ENCODE results near the gene TAF4B. TPM values are rescaled to one million over a fixed set of nuclear protein-coding genes. Genes with fewer than 3 reads are reported as not detected.

TAF4B gene
- total RNA-seq, 4 donors from 2014 or later, result 3.7 to 11.9 (median 7.1) TPM

- no peak overlapping the region for H3K27ac ChIP-seq
- H3K9me3 ChIP-seq, result no peaks in the 10 kb centered on the region
- no peaks in the 10 kb centered on the region for H3K36me3 ChIP-seq
- TF ChIP-seq POLR2AphosphoS5 (IDR thresholded peaks at IDR 0.05), result no peak
- TF ChIP-seq POLR2A (IDR thresholded peaks at IDR 0.05), result no peak
- no peak for TF ChIP-seq EP300 (IDR thresholded peaks at IDR 0.05; ENCODE audit: low read depth)
- no peak for TF ChIP-seq CTCF (IDR thresholded peaks at IDR 0.05)
- intact Hi-C loops (cut with DNase I; ENCODE audit: low total_unique reads), result no loop called here
- in situ Hi-C loops (cut with MboI; ENCODE audit: low pct_ligation_motif_present in 1 of 4, low pct_unique_long_range_greater_than_20kb in 1 of 4, low sequenced_read_pairs in 3 of 4), result no loop called here
- no peak overlapping the region for H3K4me3 ChIP-seq
- DNase-seq, result no peak
- H3K27me3 ChIP-seq, result no peaks in the 10 kb centered on the region
- no peaks in the 10 kb centered on the region for H3K4me1 ChIP-seq
Measured at GRCh38 chr18:26362021-26362420, 135.8 kb downstream of the TAF4B start.

- H3K27ac ChIP-seq, result no peak overlapping the region
- WGBS, 2 donors (ENCODE audit: low coverage in 1 of 2), result 97 to 100% methylated on average over 1 of the region's 1 CpG
- in situ Hi-C loops (cut with MboI; ENCODE audit: low pct_ligation_motif_present in 1 of 4, low pct_unique_long_range_greater_than_20kb in 1 of 4, low sequenced_read_pairs in 3 of 4) (no loop called here), intact Hi-C loops (cut with DNase I; ENCODE audit: low total_unique reads) (no loop called here)
- H3K4me1 ChIP-seq, result no peaks in the 10 kb centered on the region
- no peak overlapping the region for H3K4me3 ChIP-seq
- H3K9me3 ChIP-seq, result no peaks in the 10 kb centered on the region
- DNase-seq, result no peak
- H3K27me3 ChIP-seq, result no peaks in the 10 kb centered on the region
- TF ChIP-seq CTCF (IDR thresholded peaks at IDR 0.05) (no peak), POLR2AphosphoS5 (IDR thresholded peaks at IDR 0.05) (no peak), EP300 (IDR thresholded peaks at IDR 0.05; ENCODE audit: low read depth) (no peak), POLR2A (IDR thresholded peaks at IDR 0.05) (no peak)
- no peaks in the 10 kb centered on the region for H3K36me3 ChIP-seq
Measured at GRCh38 chr18:26367425-26367824, 141.2 kb downstream of the TAF4B start.

GRCh38 chr18:26370037-26370436 lies 143.8 kb downstream of the TAF4B start:
- TF ChIP-seq POLR2A (IDR thresholded peaks at IDR 0.05) (no peak), CTCF (IDR thresholded peaks at IDR 0.05) (no peak), EP300 (IDR thresholded peaks at IDR 0.05; ENCODE audit: low read depth) (no peak), POLR2AphosphoS5 (IDR thresholded peaks at IDR 0.05) (no peak)
- no peaks in the 10 kb centered on the region for H3K36me3 ChIP-seq
- in situ Hi-C loops (cut with MboI; ENCODE audit: low pct_ligation_motif_present in 1 of 4, low pct_unique_long_range_greater_than_20kb in 1 of 4, low sequenced_read_pairs in 3 of 4), result no loop called here
- WGBS, 2 donors (ENCODE audit: low coverage in 1 of 2), result 81% methylated on average over 1 of the region's 1 CpG; no CpG with 5 or more reads in 1 of the 2 donors
- intact Hi-C loops (cut with DNase I; ENCODE audit: low total_unique reads), result loop anchor here (10.0 kb wide), 1 partner anchor 415 kb away; no protein-coding TSS in a partner anchor
- H3K4me1 ChIP-seq, result no peaks in the 10 kb centered on the region
- no peaks in the 10 kb centered on the region for H3K9me3 ChIP-seq
- H3K27ac ChIP-seq, result no peak overlapping the region
- no peak overlapping the region for H3K4me3 ChIP-seq
- no peaks in the 10 kb centered on the region for H3K27me3 ChIP-seq
- DNase-seq, result no peak

- Histone ChIP-seq H3K27ac (no peak overlapping the region), H3K36me3 (no peaks in the 10 kb centered on the region), H3K27me3 (no peaks in the 10 kb centered on the region), H3K9me3 (no peaks in the 10 kb centered on the region), H3K4me3 (no peak overlapping the region), H3K4me1 (no peaks in the 10 kb centered on the region)
- no peak for DNase-seq
- in situ Hi-C loops (cut with MboI; ENCODE audit: low pct_ligation_motif_present in 1 of 4, low pct_unique_long_range_greater_than_20kb in 1 of 4, low sequenced_read_pairs in 3 of 4) (loop anchor here in 1 of 4 donors (25.0 kb wide), 1 partner anchor 286 kb away; no protein-coding TSS in a partner anchor), intact Hi-C loops (cut with DNase I; ENCODE audit: low total_unique reads) (loop anchor here (10.0 kb wide), 1 partner anchor 409 kb away; no protein-coding TSS in a partner anchor)
- no peak for TF ChIP-seq EP300 (IDR thresholded peaks at IDR 0.05; ENCODE audit: low read depth)
- no peak for TF ChIP-seq POLR2A (IDR thresholded peaks at IDR 0.05)
- no peak for TF ChIP-seq CTCF (IDR thresholded peaks at IDR 0.05)
- TF ChIP-seq POLR2AphosphoS5 (IDR thresholded peaks at IDR 0.05), result no peak
- WGBS, 2 donors (ENCODE audit: low coverage in 1 of 2), result 92 to 100% methylated on average over 1 of the region's 1 CpG
Measured at GRCh38 chr18:26376105-26376504, 149.9 kb downstream of the TAF4B start.

All from transverse colon (tissue), 4 donors.